Neutrophil (primary cell): Measurements from ENCODE around the gene DMD.

ENCODE experiments used
- H3K27ac ChIP-seq: fragments of 200-600 bp; sonication (generic); 2 replicates; pipeline ENCODE4 v1.5.1; 2016; ENCODE audit warnings: mild to moderate bottlenecking, moderate library complexity
- H3K27me3 ChIP-seq: fragments of 200-600 bp; sonication (generic); 2 replicates; pipeline ENCODE4 v1.6.0; 2016; ENCODE audit warnings: mild to moderate bottlenecking
- H3K36me3 ChIP-seq: fragments of 200-600 bp; sonication (generic); 2 replicates; pipeline ENCODE4 v1.5.1; 2017
- H3K4me1 ChIP-seq, 2 experiments: fragments of 200-600 bp in 1 of 2; sonication (generic) in 1 of 2; 1 replicate in 1 of 2; 2 replicates in 1 of 2; pipeline versions ENCODE4 v1.5.1 to v1.6.1; 2013 to 2016; ENCODE audit warnings: low read depth in 1 of 2, low read length in 1 of 2, mild to moderate bottlenecking in 1 of 2, moderate library complexity in 1 of 2; ENCODE audit not compliant: control insufficient read depth in 1 of 2, insufficient read depth in 1 of 2
- H3K4me3 ChIP-seq, 2 experiments: fragments of 200-600 bp in 1 of 2; sonication (generic) in 1 of 2; 1 replicate in 1 of 2; 2 replicates in 1 of 2; pipeline ENCODE4 v1.5.1; 2013 to 2016; ENCODE audit warnings: low read depth in 1 of 2, low read length in 1 of 2, mild to moderate bottlenecking in 1 of 2, moderate library complexity in 1 of 2
- H3K9me3 ChIP-seq: fragments of 200-600 bp; sonication (generic); 2 replicates; pipeline ENCODE4 v1.5.1; 2016
- TF ChIP-seq, protein P1 (sequence below): fragments of 200-600 bp; sonication (generic); IDR thresholded peaks from 2 replicates; pipeline ENCODE4 v1.5.1; 2016; ENCODE audit warnings: antibody characterized with exemption

DMD gene

DNA sequence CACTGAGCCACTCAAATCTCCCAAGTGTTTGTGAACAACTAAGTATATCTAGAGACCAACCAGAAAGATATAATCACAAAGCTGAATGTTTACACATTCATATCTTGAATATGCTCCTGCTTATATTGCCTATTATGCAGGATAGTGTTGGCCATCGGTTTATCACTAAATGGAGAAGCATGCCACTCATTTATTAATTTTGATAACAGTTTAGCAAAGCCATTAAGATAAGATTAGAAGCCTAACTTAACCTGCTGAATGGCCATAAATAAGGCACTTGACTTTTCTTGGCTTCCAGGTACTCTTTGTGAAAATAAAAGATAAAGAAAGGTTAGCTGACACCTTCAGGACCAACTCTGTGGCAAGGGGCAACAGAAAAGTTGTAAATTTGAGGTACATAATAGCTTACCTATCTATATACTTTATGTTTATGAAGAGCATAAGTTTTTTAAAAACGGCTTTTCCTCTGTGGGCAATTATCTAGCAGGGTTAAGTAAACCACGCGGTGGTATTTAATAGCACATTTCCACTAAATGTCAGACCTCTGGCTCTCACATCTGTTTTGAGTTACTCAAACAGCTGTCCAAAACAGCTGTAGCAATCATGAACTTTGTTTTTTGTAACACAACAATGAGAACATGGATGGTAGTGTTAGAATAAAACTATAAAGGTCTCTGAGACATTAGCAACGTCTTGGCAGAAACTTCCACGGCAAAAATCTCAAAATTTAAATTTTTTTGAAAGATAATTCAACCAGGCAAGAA lies 2080.7 kb downstream of the DMD start:
- no peak overlapping the region for H3K4me3 ChIP-seq
- no peaks in the 10 kb centered on the region for H3K27me3 ChIP-seq
- H3K27ac ChIP-seq: no peak overlapping the region
- H3K4me1 ChIP-seq: no peaks in the 10 kb centered on the region
- no peaks in the 10 kb centered on the region for H3K9me3 ChIP-seq
- TF ChIP-seq, protein P1, sequence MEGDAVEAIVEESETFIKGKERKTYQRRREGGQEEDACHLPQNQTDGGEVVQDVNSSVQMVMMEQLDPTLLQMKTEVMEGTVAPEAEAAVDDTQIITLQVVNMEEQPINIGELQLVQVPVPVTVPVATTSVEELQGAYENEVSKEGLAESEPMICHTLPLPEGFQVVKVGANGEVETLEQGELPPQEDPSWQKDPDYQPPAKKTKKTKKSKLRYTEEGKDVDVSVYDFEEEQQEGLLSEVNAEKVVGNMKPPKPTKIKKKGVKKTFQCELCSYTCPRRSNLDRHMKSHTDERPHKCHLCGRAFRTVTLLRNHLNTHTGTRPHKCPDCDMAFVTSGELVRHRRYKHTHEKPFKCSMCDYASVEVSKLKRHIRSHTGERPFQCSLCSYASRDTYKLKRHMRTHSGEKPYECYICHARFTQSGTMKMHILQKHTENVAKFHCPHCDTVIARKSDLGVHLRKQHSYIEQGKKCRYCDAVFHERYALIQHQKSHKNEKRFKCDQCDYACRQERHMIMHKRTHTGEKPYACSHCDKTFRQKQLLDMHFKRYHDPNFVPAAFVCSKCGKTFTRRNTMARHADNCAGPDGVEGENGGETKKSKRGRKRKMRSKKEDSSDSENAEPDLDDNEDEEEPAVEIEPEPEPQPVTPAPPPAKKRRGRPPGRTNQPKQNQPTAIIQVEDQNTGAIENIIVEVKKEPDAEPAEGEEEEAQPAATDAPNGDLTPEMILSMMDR: no peak
- no peaks in the 10 kb centered on the region for H3K36me3 ChIP-seq

DNA sequence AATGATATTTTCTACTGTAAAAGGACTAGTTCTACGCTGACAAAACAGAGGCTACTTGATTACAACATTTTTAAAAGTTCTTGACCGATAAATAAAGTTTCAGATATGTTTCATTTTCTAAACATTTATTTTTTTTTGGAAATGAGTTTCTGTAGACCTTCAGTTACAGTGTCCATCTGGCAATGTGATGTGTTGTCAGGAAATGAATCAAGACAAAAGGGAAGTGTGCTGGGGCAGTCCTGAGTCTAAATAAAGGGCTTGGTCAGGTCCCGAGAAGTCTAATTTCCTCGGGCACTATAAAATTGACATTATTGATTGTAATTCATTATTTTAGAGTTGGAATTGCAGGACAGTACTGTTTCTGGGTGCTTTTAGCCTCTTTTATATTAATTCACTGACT lies 2082.5 kb downstream of the DMD start:
- no peak overlapping the region for H3K27ac ChIP-seq
- H3K27me3 ChIP-seq: no peaks in the 10 kb centered on the region
- no peaks in the 10 kb centered on the region for H3K36me3 ChIP-seq
- no peaks in the 10 kb centered on the region for H3K4me1 ChIP-seq
- no peaks in the 10 kb centered on the region for H3K9me3 ChIP-seq
- no peak overlapping the region for H3K4me3 ChIP-seq
- TF ChIP-seq, protein P1: no peak

DNA sequence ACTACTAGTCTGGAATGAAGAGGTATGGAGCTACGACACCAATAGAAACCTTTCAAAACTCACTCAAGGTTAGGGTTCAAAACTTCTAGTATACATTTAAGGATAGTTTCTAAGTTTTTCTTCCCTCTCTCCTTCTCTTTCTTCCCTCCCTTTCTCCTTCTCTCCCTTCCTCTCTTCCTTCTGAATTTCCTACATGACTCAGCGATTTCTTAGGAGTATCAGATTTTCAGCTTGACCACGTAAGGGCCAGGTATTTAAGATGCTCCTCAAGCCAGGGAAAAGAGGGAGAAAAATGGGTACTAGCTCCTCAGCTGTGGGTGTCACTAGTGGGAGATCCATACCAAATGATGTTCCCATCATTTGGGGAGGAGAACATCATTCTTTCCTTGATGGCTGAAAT lies 2083.6 kb downstream of the DMD start:
- no peaks in the 10 kb centered on the region for H3K27me3 ChIP-seq
- H3K4me3 ChIP-seq: no peak overlapping the region
- H3K36me3 ChIP-seq: no peaks in the 10 kb centered on the region
- TF ChIP-seq, protein P1: no peak
- no peaks in the 10 kb centered on the region for H3K4me1 ChIP-seq
- no peaks in the 10 kb centered on the region for H3K9me3 ChIP-seq
- no peak overlapping the region for H3K27ac ChIP-seq

DNA sequence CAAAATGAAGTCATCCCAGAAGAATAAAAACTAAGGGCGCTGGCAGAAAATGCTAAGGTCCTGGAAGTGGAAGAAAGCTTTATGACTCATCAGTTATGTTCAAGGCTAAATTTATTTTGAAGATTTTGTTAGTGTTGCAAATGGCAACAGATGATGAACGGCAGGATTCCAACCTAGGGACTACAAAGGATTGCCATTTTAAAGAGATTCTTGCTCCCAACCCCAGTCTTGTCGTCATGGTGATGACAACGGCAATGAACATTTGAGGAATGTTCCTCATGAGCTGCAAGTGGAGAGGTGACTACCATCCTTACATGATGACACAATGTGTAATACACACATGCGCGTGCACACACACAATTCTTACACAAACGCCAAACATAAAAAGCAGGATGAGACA lies 2085.1 kb downstream of the DMD start:
- H3K4me1 ChIP-seq: no peaks in the 10 kb centered on the region
- no peaks in the 10 kb centered on the region for H3K9me3 ChIP-seq
- TF ChIP-seq, protein P1: no peak
- no peak overlapping the region for H3K4me3 ChIP-seq
- no peaks in the 10 kb centered on the region for H3K27me3 ChIP-seq
- no peaks in the 10 kb centered on the region for H3K36me3 ChIP-seq
- no peak overlapping the region for H3K27ac ChIP-seq

DNA sequence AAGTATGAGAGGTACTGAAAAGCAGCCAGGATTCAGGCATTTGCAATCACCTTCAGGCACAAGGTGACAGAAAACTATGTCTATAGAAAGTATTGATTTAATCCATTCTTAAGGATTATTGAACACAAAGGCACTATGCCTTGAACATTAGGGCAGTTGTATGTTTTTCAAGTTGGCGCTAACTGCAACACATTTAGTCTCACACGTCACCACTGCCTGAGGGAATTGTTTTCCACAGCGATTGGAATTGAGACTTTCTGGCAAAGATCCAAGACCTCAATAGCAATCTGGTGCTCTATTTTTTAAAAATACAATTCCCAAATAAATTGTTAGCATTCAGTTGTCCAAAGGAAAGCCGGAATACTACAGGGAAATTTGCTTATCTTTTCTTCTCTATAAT lies 2086.8 kb downstream of the DMD start:
- no peaks in the 10 kb centered on the region for H3K27me3 ChIP-seq
- TF ChIP-seq, protein P1: no peak

More for the DNA sequence above, 2086.8 kb downstream of the DMD start:
- no peaks in the 10 kb centered on the region for H3K4me1 ChIP-seq
- H3K4me3 ChIP-seq: no peak overlapping the region
- no peak overlapping the region for H3K27ac ChIP-seq
- no peaks in the 10 kb centered on the region for H3K9me3 ChIP-seq
- no peaks in the 10 kb centered on the region for H3K36me3 ChIP-seq
